Parathyroid adenoma (tissue), 2 donors: ENCODE measurements around the gene NGEF.

ENCODE experiments used
- H2AFZ ChIP-seq: fragments of 300-600 bp; sonication (generic); one replicate; pipeline ENCODE4 v1.7.0; 2017; ENCODE audit warnings: antibody characterized with exemption, mild to moderate bottlenecking
- H3K27ac ChIP-seq: fragments of 300-600 bp; sonication (generic); one replicate; pipeline ENCODE4 v1.7.0; 2017
- H3K27me3 ChIP-seq: fragments of 300-600 bp; sonication (generic); one replicate; pipeline ENCODE4 v1.7.0; 2017; ENCODE audit warnings: low read length; ENCODE audit not compliant: control insufficient read depth, insufficient read depth
- H3K36me3 ChIP-seq: fragments of 300-600 bp; sonication (generic); one replicate; pipeline ENCODE4 v1.7.0; 2017; ENCODE audit warnings: low read length; ENCODE audit not compliant: control insufficient read depth, insufficient read depth
- H3K4me1 ChIP-seq: fragments of 300-600 bp; sonication (generic); one replicate; pipeline ENCODE4 v1.7.0; 2017; ENCODE audit warnings: control low read depth
- H3K4me2 ChIP-seq: fragments of 300-600 bp; sonication (generic); one replicate; pipeline ENCODE4 v1.7.0; 2017; ENCODE audit warnings: low read length
- H3K4me3 ChIP-seq: fragments of 300-600 bp; sonication (generic); one replicate; pipeline ENCODE4 v1.7.0; 2017; ENCODE audit warnings: low read depth, low read length
- H3K79me2 ChIP-seq: fragments of 300-600 bp; sonication (generic); one replicate; pipeline ENCODE4 v1.7.0; 2017; ENCODE audit warnings: control low read depth
- H3K9ac ChIP-seq: fragments of 300-600 bp; sonication (generic); one replicate; pipeline ENCODE4 v1.7.0; 2017; ENCODE audit warnings: mild to moderate bottlenecking
- H3K9me3 ChIP-seq: fragments of 300-600 bp; sonication (generic); one replicate; pipeline ENCODE4 v1.7.0; 2017; ENCODE audit warnings: low read length; ENCODE audit not compliant: control insufficient read depth
- CTCF ChIP-seq: fragments of 300-600 bp; sonication (generic); IDR thresholded peaks from one replicate; pipeline ENCODE4 v1.7.0; 2017; ENCODE audit warnings: antibody characterized with exemption, mild to moderate bottlenecking
- donor health status: primary hyperparathyroidism.

NGEF gene

GRCh38 chr2:233012301-233012971 is 620 bp downstream of the NGEF start:
- H3K9ac ChIP-seq = no peak overlapping the region
- no peaks in the 10 kb centered on the region for H3K36me3 ChIP-seq
- H3K27me3 ChIP-seq = no peaks in the 10 kb centered on the region
- H3K9me3 ChIP-seq = no peaks in the 10 kb centered on the region
- no peaks in the 10 kb centered on the region for H3K4me1 ChIP-seq
- no peak overlapping the region for H3K27ac ChIP-seq
- no peak overlapping the region for H3K4me3 ChIP-seq
- TF ChIP-seq CTCF = no peak
- no peaks in the 10 kb centered on the region for H3K79me2 ChIP-seq
- no peak overlapping the region for H3K4me2 ChIP-seq
- no peak overlapping the region for H2AFZ ChIP-seq

- no peak for TF ChIP-seq CTCF
- Histone ChIP-seq H3K4me3 (no peak overlapping the region), H3K9me3 (no peaks in the 10 kb centered on the region), H3K9ac (no peak overlapping the region), H3K27me3 (no peaks in the 10 kb centered on the region), H3K36me3 (no peaks in the 10 kb centered on the region), H3K27ac (no peak overlapping the region), H2AFZ (no peak overlapping the region), H3K4me1 (no peaks in the 10 kb centered on the region), H3K4me2 (no peak overlapping the region), H3K79me2 (no peaks in the 10 kb centered on the region)
Measured at GRCh38 chr2:233011702-233012131, 1.3 kb downstream of the NGEF start.

GRCh38 chr2:233011268-233011650 is 1.8 kb downstream of the NGEF start:
- no peak overlapping the region for H3K4me3 ChIP-seq
- H3K36me3 ChIP-seq = no peaks in the 10 kb centered on the region
- no peak overlapping the region for H3K9ac ChIP-seq
- H2AFZ ChIP-seq = no peak overlapping the region
- H3K27ac ChIP-seq = no peak overlapping the region
- H3K4me1 ChIP-seq = no peaks in the 10 kb centered on the region
- no peak for TF ChIP-seq CTCF
- H3K79me2 ChIP-seq = no peaks in the 10 kb centered on the region
- no peaks in the 10 kb centered on the region for H3K27me3 ChIP-seq
- no peaks in the 10 kb centered on the region for H3K9me3 ChIP-seq
- no peak overlapping the region for H3K4me2 ChIP-seq

GRCh38 chr2:233010569-233011267 is 2.3 kb downstream of the NGEF start:
- Histone ChIP-seq H3K27me3 (no peaks in the 10 kb centered on the region), H3K9me3 (no peaks in the 10 kb centered on the region), H3K4me2 (no peak overlapping the region), H3K36me3 (no peaks in the 10 kb centered on the region), H3K27ac (no peak overlapping the region), H3K4me1 (no peaks in the 10 kb centered on the region), H3K4me3 (no peak overlapping the region), H2AFZ (no peak overlapping the region), H3K79me2 (no peaks in the 10 kb centered on the region), H3K9ac (no peak overlapping the region)
- no peak for TF ChIP-seq CTCF

GRCh38 chr2:233009661-233010060 is 3.4 kb downstream of the NGEF start:
- Histone ChIP-seq H3K4me1 (no peaks in the 10 kb centered on the region), H3K36me3 (no peaks in the 10 kb centered on the region), H2AFZ (no peak overlapping the region), H3K4me3 (no peak overlapping the region), H3K9me3 (no peaks in the 10 kb centered on the region), H3K4me2 (no peak overlapping the region), H3K27me3 (no peaks in the 10 kb centered on the region), H3K27ac (no peak overlapping the region), H3K79me2 (no peaks in the 10 kb centered on the region), H3K9ac (no peak overlapping the region)
- no peak for TF ChIP-seq CTCF
